Hepatocyte (in vitro differentiated cells): ENCODE measurements around the gene ZNF398. TPM values are rescaled to one million over a fixed set of nuclear protein-coding genes. Genes with fewer than 3 reads are reported as not detected.
"Not testable (repeated sequence)": the region's sequence is repeated elsewhere in the genome, so short reads cannot be mapped to it uniquely, and the experiment has no call there.

Source experiments
- DNase-seq: peaks from one replicate; pipeline ENCODE4 v3.0.0-alpha.2; 2016; ENCODE audit warnings: low spot score
- H2AFZ ChIP-seq: fragments of 200-600 bp; sonication (generic); 2 replicates; pipeline ENCODE4 v1.6.0; 2016; ENCODE audit warnings: antibody characterized with exemption, mild to moderate bottlenecking
- H3K27ac ChIP-seq: fragments of 200-600 bp; sonication (generic); 2 replicates; pipeline ENCODE4 v1.5.1; 2016; ENCODE audit warnings: mild to moderate bottlenecking
- H3K27me3 ChIP-seq: fragments of 200-600 bp; sonication (generic); 2 replicates; pipeline ENCODE4 v1.6.1; 2016
- H3K36me3 ChIP-seq: fragments of 200-600 bp; sonication (generic); replicated peaks from 2 replicates; pipeline ENCODE4 v1.5.1; 2016; ENCODE audit warnings: low read depth; ENCODE audit not compliant: insufficient read depth
- H3K4me1 ChIP-seq: fragments of 200-600 bp; sonication (generic); 2 replicates; pipeline ENCODE4 v1.5.1; 2016; ENCODE audit warnings: mild to moderate bottlenecking, moderate library complexity; ENCODE audit not compliant: insufficient read depth
- H3K4me2 ChIP-seq: fragments of 200-600 bp; sonication (generic); 2 replicates; pipeline ENCODE4 v1.6.0; 2016
- H3K4me3 ChIP-seq: fragments of 200-600 bp; sonication (generic); 2 replicates; pipeline ENCODE4 v1.5.1; 2016; ENCODE audit warnings: mild to moderate bottlenecking
- H3K79me2 ChIP-seq: fragments of 200-600 bp; sonication (generic); 2 replicates; pipeline ENCODE4 v1.6.0; 2017; ENCODE audit warnings: mild to moderate bottlenecking
- H3K9me2 ChIP-seq: fragments of 200-600 bp; sonication (generic); replicated peaks from 2 replicates; pipeline ENCODE4 v1.6.0; 2017; ENCODE audit warnings: mild to moderate bottlenecking; ENCODE audit not compliant: insufficient read depth
- H3K9me3 ChIP-seq: fragments of 200-600 bp; sonication (generic); 2 replicates; pipeline ENCODE4 v1.5.1; 2016; ENCODE audit warnings: low read depth, mild to moderate bottlenecking
- H4K20me1 ChIP-seq: fragments of 200-600 bp; sonication (generic); 2 replicates; pipeline ENCODE4 v1.6.0; 2016; ENCODE audit warnings: mild to moderate bottlenecking; ENCODE audit not compliant: insufficient read depth, poor library complexity, severe bottlenecking
- EZH2 ChIP-seq: fragments of 200-600 bp; sonication (generic); IDR thresholded peaks from 2 replicates; pipeline ENCODE4 v1.6.1; 2016; ENCODE audit warnings: antibody characterized with exemption, mild to moderate bottlenecking, borderline replicate concordance
- EZH2phosphoT487 ChIP-seq: fragments of 200-600 bp; sonication (generic); IDR thresholded peaks from one replicate; pipeline ENCODE4 v1.6.1; 2018; ENCODE audit warnings: antibody characterized with exemption, mild to moderate bottlenecking, low read depth, moderate library complexity; ENCODE audit not compliant: unreplicated experiment, severe bottlenecking
- WGBS: methylation state at CpG from one replicate; pipeline ENCODE4 v1.1.6; 2016; ENCODE audit warnings: low lambda C conversion rate; ENCODE audit errors: missing lambda C conversion rate; 5-methylcytosine and 5-hydroxymethylcytosine counted together
- polyA plus RNA-seq: library from polyadenylated mRNA; unstranded; fragments of >200 nt; fragmentation: Nextera tagmentation; extraction: Ambion mirVana; gene quantifications from 2 replicates; pipeline ENCODE4 v1.2.1, GENCODE V29; 2016
- total RNA-seq: library from RNA; depleted of rRNA; stranded (reverse); fragments of >200 nt; gene quantifications from 2 replicates; pipeline ENCODE4 v1.2.3, GENCODE V29; 2014
- TF ChIP-seq, protein P1 (sequence below): fragments of 200-600 bp; sonication (generic); IDR thresholded peaks from 2 replicates; pipeline ENCODE4 v1.5.1; 2016; ENCODE audit warnings: antibody characterized with exemption, mild to moderate bottlenecking; ENCODE audit not compliant: poor library complexity

Gene ZNF398
- total and polyA plus RNA-seq, 2 experiments from 2014 or later, result 8.1 to 12.5 TPM

DNA sequence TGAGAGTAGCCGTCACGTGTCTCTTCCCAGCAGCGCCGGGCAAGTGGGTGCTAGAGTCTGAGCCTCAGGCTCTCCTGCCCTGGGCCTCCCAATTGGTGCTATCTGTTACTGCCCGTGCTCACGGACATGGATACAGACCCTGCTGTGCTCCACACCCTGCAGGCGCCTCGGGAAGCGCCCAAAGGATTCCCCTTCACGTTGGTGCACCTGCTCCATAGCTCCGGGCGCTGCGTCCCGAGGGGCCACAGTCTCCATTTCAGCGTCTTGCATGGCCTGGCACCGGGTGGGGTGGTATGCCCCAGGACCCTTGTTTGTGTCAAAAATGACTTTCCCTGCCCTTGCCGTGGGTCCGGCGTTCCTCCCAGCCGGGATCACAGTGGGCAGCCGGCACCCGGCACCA lies 78.4 kb downstream of the ZNF398 start:
- DNase-seq, result no peak
- no peaks in the 10 kb centered on the region for H3K79me2 ChIP-seq
- no peak overlapping the region for H3K4me2 ChIP-seq
- H3K4me1 ChIP-seq, result no peaks in the 10 kb centered on the region
- H2AFZ ChIP-seq, result no peak overlapping the region
- no peak overlapping the region for H3K4me3 ChIP-seq
- TF ChIP-seq EZH2phosphoT487 (no peak), EZH2 (no peak)
- TF ChIP-seq, protein P1, sequence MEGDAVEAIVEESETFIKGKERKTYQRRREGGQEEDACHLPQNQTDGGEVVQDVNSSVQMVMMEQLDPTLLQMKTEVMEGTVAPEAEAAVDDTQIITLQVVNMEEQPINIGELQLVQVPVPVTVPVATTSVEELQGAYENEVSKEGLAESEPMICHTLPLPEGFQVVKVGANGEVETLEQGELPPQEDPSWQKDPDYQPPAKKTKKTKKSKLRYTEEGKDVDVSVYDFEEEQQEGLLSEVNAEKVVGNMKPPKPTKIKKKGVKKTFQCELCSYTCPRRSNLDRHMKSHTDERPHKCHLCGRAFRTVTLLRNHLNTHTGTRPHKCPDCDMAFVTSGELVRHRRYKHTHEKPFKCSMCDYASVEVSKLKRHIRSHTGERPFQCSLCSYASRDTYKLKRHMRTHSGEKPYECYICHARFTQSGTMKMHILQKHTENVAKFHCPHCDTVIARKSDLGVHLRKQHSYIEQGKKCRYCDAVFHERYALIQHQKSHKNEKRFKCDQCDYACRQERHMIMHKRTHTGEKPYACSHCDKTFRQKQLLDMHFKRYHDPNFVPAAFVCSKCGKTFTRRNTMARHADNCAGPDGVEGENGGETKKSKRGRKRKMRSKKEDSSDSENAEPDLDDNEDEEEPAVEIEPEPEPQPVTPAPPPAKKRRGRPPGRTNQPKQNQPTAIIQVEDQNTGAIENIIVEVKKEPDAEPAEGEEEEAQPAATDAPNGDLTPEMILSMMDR, result no peak
- H3K27ac ChIP-seq, result no peak overlapping the region
- no peaks in the 10 kb centered on the region for H3K9me2 ChIP-seq
- WGBS, result over 99% methylated on average over 22 of the region's 22 CpGs
- no peaks in the 10 kb centered on the region for H4K20me1 ChIP-seq
- H3K27me3 ChIP-seq, result no peaks in the 10 kb centered on the region
- no peaks in the 10 kb centered on the region for H3K9me3 ChIP-seq
- no peaks in the 10 kb centered on the region for H3K36me3 ChIP-seq

DNA sequence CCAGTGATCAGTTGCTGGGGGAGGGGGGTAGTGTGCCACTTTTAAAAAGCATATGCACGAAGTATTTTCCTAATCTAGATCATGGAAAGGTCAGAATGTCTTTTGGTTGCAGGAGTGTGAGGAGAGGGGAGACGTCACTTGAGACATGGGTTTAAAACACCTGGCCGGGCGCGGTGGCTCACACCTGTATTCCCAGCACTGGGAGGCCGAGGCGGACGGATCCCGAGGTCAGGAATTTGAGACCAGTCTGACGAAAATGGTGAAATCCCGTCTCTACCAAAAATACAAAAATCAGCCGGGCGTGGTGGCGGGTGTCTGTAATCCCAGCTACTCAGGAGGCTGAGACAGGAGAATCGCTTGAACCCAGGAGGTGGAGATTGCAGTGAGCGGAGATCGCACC lies 79.1 kb downstream of the ZNF398 start:
- not testable (repeated sequence) for H3K4me2 ChIP-seq, H3K9me3 ChIP-seq, H3K27ac ChIP-seq, H3K4me3 ChIP-seq, H2AFZ ChIP-seq, H3K4me1 ChIP-seq, H3K9me2 ChIP-seq, DNase-seq, H3K36me3 ChIP-seq, H3K27me3 ChIP-seq, H3K79me2 ChIP-seq, H4K20me1 ChIP-seq
- WGBS, result 96% methylated on average over 17 of the region's 17 CpGs

DNA sequence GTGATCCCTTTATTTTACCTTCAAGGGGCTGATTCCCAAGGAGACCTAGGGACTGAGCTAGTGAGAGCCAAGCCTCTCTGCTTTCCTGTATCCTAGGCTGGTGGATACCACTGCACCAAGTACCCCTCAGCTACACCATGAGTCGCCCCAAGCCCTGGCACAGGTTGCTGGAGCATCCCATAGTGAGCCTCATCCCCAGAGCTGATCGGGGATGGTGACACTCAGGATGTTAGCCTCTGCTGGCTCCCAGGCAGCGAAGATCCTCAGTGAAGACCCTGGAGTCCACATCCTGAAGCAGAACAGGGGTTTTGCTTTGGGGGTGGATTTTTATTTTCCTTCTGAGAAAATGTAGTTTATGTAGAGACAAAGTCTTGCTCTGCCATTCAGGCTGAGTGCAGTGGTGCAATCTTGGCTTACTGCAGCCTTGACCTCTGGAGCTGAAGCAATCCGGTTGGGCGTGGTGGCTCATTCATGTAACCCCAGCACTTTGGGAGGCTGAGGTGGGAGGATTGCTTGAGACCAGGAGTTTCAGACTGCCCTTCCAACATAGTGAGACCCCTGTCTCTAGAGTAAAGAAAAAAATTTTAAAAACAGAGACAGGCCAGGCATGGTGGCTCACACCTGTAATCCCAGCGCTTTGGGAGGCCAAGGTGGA lies 79.7 kb downstream of the ZNF398 start:
- no peak overlapping the region for H3K27ac ChIP-seq
- no peak overlapping the region for H3K4me3 ChIP-seq
- H3K4me1 ChIP-seq, result no peaks in the 10 kb centered on the region
- no peaks in the 10 kb centered on the region for H3K79me2 ChIP-seq
- 82% methylated on average over 6 of the region's 6 CpGs for WGBS
- no peaks in the 10 kb centered on the region for H3K27me3 ChIP-seq
- TF ChIP-seq EZH2phosphoT487 (no peak), EZH2 (no peak)
- TF ChIP-seq, protein P1, result no peak
- no peaks in the 10 kb centered on the region for H3K9me3 ChIP-seq
- no peaks in the 10 kb centered on the region for H3K36me3 ChIP-seq
- no peak overlapping the region for H3K4me2 ChIP-seq
- H3K9me2 ChIP-seq, result no peaks in the 10 kb centered on the region
- H2AFZ ChIP-seq, result no peak overlapping the region
- H4K20me1 ChIP-seq, result no peaks in the 10 kb centered on the region
- no peak for DNase-seq

DNA sequence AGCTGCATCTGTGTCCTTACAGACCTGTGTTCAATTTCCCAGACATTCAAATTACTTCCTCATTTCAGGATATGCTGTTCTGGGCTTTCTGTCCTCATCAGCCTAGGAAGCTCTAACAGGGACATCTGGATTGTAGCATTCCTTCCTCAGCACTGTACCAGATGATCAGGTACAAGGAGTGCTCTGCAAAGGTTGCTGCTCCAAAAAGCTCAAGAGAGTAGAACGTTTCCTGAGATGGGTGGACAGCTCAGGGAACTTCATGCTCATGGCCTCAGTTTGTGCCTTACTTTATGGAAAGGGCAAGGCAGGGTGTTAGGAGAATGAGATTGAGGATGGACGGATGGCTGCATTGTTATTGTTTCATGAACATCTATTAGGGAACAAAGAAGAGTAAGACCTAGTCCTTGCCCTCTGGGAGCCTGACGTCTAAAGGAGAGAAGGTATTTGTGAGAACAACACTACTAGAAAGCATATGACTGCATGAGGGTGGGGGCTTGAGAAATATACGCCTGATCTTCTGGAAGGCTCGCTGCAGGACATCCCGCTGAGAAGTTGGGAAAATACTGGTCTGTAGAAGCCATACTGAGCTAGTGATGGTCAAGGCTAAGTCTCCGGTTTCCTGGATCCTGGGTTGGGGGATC lies 81.7 kb downstream of the ZNF398 start:
- no peak for DNase-seq
- no peaks in the 10 kb centered on the region for H3K4me1 ChIP-seq
- H3K4me2 ChIP-seq, result no peak overlapping the region
- H3K4me3 ChIP-seq, result no peak overlapping the region
- TF ChIP-seq EZH2phosphoT487, result no peak
- TF ChIP-seq EZH2, result no peak
- TF ChIP-seq, protein P1, result no peak
- 72% methylated on average over 7 of the region's 7 CpGs for WGBS
- H3K27me3 ChIP-seq, result no peaks in the 10 kb centered on the region
- no peak overlapping the region for H2AFZ ChIP-seq
- H3K27ac ChIP-seq, result no peak overlapping the region
- no peaks in the 10 kb centered on the region for H3K36me3 ChIP-seq
- H3K9me2 ChIP-seq, result no peaks in the 10 kb centered on the region
- H3K79me2 ChIP-seq, result no peaks in the 10 kb centered on the region
- H3K9me3 ChIP-seq, result no peaks in the 10 kb centered on the region
- H4K20me1 ChIP-seq, result no peaks in the 10 kb centered on the region
